ENCODE measurements around the gene CFAP46.
"Not testable (repeated sequence)": the region's sequence is repeated elsewhere in the genome, so short reads cannot be mapped to it uniquely, and the experiment has no call there.

The CFAP46 gene

DNA sequence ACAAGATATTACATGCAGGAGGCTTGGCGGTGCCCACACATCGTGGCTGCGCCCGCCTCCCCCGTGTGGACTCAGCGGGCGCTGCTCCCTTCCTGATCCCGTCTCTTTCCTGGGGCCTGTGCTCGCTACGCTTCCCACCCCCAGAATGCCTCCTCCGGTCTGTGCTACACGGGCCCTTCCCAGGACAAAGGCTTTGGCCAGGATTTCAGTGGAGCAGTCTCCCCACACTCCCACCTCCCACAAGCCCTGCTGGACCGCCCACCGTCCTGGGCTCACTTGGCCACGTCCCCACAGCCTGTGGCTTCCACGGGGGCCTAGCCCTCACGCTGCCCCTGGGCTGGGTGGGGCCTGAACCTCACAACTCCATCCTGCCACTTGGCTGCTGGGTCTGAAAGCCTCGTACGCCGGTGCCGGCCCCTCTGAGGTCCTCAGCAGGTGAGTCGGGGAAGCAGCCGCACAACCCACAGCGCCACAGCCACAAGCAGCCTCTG lies 17.3 kb downstream of the CFAP46 start:
- TF ChIP-seq ZNF274 (IDR thresholded peaks at IDR 0.05; ENCODE audit: low read depth, low read length): no peak
- H3K4me3 ChIP-seq (ENCODE audit: low read length): no peak overlapping the region

DNA sequence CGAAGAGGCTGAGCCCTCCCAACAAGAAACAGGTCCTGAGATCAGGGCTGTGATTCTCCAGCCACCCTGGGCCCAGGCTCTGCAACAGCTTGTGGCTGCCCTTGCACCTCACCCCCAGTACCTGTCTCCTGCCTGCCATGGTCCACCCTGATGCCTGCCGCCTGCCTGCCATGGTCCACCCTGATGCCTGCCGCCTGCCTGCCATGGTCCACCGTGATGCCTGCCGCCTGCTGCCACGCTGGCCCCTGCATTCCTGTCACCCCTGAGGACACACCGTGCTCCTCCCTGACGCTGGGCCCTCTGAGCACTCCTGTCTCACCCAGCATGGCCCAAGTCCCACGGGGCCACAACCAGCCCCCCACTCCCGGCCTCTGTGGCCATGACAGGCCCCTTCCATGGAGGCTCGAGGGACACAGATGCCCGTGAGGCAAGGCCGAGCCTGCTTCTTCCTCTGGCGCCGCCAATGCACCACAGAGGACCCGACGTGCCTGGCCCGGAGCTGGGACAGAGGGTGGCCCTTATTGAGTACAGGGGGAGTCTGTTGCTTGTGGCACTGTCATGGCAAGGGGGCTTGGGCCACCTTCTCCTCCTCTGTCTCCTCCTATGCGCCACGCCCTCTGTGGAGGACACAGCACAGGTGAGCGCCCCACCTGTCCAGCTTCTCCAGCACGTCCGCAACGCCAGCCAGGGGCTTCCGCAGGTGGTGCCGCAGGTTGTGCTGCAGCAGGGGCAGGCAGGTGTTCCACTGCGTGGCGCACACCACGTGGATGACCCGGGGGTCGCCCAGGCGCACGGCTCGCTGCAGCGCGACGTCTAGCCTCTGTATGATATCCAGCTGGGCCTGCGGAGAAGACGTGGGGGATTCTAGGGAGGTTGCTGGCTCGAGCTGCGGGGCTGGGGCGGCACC lies 18.1 kb downstream of the CFAP46 start:
- no peak overlapping the region for H3K4me3 ChIP-seq (ENCODE audit: low read length)
- TF ChIP-seq ZNF274 (IDR thresholded peaks at IDR 0.05; ENCODE audit: low read depth, low read length): no peak

DNA sequence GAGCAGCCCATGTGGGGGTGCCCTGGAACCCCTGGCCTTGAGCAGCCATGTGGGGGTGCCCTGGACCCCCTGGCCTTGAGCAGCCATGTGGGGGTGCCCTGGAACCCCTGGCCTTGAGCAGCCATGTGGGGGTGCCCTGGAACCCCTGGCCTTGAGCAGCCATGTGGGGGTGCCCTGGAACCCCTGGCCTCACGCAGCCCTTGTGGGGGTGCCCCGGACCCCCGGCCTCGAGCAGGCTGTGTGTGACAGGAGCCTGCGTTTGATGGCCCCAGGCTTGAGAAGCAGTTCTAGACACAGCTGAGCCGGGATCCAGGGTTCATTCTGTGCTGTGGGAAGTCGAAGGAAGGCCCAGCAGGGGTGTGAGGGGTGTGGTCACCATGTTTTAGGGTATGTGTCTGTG lies 19.0 kb downstream of the CFAP46 start:
- H3K4me3 ChIP-seq (ENCODE audit: low read length): not testable (repeated sequence)

DNA sequence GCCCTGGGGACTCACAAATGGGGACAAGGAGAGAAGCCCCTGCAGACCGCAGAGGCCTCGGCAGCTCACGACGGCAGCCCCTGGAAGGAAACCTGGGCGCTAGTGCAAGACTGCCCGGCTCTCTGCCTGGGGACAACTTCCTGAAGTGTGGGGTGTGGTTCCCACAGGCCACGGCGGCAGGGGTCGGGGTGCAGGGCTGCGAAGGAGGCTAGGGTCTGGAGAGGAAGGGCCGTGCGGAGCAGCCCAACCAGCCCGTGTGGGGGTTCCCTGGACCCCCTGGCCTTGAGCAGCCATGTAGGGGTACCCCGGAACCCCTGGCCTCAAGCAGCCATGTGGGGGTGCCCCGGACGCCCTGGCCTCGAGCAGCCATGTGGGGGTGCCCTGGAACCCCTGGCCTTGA lies 19.5 kb downstream of the CFAP46 start:
- TF ChIP-seq ZNF274 (IDR thresholded peaks at IDR 0.05; ENCODE audit: low read depth, low read length): no peak
- H3K4me3 ChIP-seq (ENCODE audit: low read length): no peak overlapping the region

DNA sequence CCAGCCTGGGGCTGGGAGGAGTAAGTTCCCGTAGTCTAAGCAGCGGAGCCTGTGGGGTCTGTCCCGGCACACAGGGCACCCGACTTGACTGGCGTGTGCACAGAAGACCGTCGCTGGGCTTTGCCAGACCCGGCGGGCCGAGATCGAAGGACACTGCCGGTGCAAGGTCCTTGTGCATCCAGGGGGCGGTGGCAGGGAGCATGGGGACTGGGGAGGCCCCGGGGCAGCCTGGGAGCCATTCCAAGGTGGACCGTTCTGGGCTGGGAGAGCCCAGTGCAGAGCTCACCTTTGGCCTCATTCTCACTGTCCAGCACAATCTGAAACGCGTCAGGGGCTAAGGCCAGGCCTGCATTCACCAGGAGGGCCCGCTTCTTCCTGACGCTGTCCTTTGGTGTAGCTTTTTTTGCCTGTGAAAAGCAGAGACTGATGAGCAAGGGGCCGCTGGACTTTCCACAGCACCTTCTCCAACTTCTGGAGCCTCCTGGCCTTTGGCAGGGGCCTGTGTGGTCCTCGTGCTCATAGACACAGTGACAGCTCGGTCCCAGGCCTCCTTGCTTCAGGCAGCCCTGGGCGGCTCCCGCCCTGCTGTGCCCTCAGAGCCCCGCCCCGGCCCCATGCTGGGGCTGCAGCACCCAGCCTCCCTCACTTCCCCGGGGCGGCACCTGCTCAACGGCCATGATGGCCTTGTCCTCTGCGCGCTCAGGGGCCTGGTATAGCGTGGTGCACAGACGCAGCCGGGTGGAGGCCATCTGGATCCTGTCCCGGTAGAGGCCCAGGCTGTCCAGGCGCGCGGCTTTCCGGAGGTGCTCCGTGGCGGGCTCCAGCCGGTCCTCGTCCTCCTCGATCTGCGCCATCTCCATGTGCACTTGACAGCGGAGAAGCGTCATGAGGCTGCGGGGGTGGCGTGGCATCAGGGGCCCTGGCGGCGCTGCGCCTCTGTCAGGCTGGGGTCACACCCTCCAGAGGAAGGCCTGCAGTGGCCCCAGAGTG lies 20.3 kb downstream of the CFAP46 start:
- no peak overlapping the region for H3K4me3 ChIP-seq (ENCODE audit: low read length)
- no peak for TF ChIP-seq ZNF274 (IDR thresholded peaks at IDR 0.05; ENCODE audit: low read depth, low read length)

DNA sequence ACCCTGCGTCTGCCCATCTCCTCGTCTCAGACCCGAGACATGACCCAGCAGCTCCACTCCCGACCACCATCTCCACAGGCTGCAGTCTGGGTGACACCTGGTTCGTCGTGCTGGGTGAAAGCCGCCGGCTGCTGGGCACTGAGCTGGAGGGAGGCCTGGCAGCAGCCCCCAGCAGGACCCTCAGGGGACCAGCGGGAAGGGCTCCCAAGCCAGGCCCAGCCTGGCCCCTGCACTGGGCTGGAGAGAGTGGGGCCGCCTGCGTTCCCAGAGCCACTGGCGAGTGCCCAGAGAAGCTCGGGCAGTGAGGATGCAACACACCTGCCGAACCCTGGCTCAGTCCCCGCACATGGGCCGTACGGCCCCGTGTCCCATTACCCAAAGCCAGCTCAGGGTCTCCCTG lies 21.3 kb downstream of the CFAP46 start:
- no peak for TF ChIP-seq ZNF274 (IDR thresholded peaks at IDR 0.05; ENCODE audit: low read depth, low read length)
- no peak overlapping the region for H3K4me3 ChIP-seq (ENCODE audit: low read length)

DNA sequence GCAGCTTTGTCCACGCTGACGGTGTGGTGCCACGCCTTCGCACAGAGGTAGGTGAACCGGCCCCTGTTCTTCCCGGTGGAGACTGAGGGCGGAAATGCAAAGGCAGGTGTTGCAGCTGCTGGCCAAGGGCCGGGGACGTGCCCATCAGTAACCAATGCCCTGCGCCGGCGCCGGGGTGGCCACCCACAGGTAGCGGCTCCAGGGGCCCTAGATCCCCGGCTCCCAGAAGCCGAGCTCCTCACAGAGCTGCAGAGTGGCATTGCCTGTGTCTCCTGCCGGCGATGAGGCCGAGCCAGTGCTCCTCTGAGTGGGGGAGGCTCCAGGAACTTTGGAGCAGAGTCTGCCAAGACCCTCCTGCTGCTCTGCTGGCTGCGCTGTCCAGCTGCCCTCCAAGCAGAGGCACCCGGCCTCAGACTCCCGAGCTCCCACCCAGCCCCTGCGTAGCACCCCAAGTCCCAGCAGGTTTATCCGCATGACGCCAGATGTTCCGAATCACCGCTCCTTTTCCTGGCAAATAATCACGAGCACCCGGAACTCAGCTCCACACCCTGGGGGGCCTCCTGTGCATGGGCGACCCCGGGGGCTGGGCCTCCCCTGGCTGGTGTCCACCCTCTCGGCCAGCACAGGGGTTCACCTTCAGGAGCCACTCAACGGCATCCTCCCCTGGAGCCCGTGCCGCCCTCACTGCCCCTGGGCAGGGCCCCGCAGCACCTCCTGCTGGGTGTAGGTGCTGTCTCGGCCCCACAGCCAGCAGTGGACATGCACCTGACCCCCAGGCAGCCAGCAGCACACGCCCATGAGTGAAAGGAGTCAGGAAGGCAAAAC lies 22.1 kb downstream of the CFAP46 start:
- TF ChIP-seq ZNF274 (IDR thresholded peaks at IDR 0.05; ENCODE audit: low read depth, low read length): no peak
- H3K4me3 ChIP-seq (ENCODE audit: low read length): no peak overlapping the region

DNA sequence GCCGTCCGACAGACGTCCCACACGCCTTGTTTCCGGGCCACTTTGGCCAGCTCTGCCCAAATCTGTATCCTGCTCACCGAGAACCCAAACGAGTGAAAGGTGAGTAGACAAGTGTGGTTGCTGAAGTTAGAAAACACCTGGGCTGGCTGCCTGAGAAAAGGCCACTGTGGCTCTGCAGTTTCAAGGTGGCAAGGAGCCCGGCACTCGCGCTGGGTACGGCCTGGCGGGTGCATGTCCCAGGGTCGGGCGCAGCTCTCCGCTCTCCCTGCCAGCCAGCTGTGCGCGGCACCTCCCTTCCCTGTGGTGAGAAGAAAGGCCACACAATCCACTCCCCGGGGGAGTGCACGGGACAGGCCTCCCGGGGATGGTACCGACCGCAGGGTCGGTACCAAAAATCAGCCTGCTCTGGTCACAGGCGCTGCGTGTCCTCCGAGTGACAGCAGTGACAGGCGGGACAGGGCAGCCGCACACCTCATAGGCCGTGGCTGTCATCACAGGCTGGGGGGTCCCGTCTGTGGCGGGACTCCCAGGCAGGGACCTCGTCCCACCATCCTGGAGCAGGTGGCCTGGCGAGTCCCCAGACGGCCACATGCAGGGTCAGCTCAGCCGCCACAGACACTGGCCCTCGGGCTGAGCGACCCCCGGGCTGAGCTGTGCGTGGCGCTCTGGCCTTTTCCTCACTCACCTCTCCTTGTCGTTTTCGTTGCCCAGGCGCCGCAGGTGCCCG lies 22.8 kb downstream of the CFAP46 start:
- TF ChIP-seq ZNF274 (IDR thresholded peaks at IDR 0.05; ENCODE audit: low read depth, low read length): no peak
- no peak overlapping the region for H3K4me3 ChIP-seq (ENCODE audit: low read length)

DNA sequence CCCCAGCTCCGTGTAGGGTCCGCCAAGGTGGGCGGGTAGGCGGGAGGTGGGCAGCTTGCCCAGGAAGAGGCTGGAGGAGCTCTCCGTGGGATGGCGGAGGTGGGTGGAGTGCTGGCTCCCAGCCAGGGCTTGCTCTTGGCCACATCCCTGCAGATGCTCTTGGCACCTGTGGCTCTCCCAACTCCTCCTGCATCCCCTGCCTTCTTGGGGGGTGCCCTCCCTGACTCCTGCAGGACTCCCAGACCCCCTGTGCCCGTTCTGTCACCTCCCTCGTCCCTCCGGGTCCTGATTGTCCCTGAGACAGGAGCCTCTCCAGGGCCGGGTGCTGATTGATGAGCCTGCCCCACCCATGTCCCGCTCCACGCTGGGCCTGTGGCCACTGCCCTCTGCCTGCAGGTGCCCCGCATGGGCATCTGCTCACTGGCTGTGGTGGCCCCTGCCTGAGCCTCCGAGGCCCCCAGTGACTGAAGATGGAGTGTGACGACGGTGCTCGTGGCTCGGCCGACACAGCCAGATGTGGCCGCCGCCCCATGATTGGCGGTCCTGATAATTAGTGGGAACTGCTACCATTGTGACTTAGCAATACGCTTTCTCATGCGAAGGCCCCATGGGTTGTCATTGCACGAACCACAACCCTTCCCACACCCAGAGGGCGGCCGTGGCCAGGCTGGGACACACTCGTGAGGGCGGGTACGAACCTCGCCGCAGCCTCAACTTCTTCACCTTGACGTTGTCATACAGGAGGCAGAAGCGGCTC lies 23.6 kb downstream of the CFAP46 start:
- TF ChIP-seq ZNF274 (IDR thresholded peaks at IDR 0.05; ENCODE audit: low read depth, low read length): no peak
- no peak overlapping the region for H3K4me3 ChIP-seq (ENCODE audit: low read length)

DNA sequence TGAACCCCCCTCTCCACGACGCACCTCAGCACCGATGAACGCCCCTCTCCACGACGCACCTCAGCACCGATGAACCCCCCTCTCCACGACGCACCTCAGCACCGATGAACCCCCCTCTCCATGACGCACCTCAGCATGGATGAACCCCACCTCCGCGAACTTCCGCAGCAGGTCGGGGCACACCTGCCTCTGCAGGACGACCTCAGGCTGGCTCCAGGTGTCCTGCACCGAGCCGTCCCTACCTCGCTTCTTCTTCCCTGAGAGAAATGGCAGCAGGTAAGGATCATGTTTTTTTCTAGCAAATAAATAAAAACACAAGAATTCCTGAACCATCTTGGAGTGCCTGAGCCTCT lies 24.1 kb downstream of the CFAP46 start:
- no peak for TF ChIP-seq ZNF274 (IDR thresholded peaks at IDR 0.05; ENCODE audit: low read depth, low read length)
- H3K4me3 ChIP-seq (ENCODE audit: low read length): no peak overlapping the region

DNA sequence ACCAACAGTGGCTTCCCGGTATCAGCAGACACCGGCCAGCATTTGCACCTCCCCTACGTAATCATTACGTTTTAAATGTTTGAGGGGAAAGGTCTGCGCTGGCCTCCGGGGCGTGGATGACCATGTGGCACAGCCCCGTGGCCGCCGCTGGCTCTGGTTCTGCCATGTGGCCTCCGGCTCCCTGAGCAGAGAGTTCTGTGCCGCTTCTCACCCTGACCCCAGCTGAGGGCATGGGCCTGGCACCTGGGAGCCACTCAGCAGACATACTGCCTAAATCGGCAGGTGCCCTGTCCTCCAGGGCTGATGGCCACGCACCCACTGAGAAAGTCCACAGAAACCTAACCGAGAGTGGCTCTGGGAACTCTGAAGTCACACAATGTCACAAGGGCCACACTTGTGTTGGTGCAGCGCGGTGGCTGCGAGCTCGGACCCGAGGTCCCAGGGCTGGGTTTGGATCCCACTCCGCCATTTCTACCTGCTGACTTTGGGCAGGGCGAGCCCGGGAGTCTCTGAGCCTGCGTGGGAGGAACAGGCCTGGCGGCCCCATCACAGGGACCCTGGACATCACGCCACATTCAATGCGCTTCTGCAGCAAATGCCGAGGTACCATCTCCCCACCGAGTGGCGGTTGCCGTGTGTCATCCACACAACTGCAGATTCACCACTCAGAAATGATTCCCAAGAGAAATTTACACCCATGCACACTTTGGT lies 25.3 kb downstream of the CFAP46 start:
- no peak overlapping the region for H3K4me3 ChIP-seq (ENCODE audit: low read length)

DNA sequence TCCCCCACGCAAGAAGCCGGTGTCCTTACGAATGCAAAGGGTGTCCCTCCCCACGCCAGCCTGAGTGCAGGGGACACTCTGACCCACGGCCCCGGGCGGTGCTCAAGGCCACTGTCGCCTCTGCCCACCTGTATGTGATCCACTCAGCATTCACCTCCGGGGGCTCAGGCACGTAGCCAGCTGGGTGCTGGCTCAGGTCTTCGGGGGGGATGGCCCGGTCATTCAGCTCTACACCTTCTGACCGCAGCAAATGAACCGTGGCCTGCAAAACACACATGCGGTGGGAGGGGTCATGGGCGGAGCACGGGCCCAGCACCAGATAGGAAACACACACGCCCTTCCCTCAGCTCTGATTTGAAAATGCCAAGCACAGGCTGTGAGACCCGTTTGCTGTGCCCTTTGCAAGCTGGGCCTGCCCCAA lies 25.9 kb downstream of the CFAP46 start:
- TF ChIP-seq ZNF274 (IDR thresholded peaks at IDR 0.05; ENCODE audit: low read depth, low read length): no peak
- no peak overlapping the region for H3K4me3 ChIP-seq (ENCODE audit: low read length)

More for the DNA sequence above, 25.3 kb downstream of the CFAP46 start:
- TF ChIP-seq ZNF274 (IDR thresholded peaks at IDR 0.05; ENCODE audit: low read depth, low read length): no peak

Data from GM08714 (cell line).